ENCODE measurements around the gene PASK.

DNA sequence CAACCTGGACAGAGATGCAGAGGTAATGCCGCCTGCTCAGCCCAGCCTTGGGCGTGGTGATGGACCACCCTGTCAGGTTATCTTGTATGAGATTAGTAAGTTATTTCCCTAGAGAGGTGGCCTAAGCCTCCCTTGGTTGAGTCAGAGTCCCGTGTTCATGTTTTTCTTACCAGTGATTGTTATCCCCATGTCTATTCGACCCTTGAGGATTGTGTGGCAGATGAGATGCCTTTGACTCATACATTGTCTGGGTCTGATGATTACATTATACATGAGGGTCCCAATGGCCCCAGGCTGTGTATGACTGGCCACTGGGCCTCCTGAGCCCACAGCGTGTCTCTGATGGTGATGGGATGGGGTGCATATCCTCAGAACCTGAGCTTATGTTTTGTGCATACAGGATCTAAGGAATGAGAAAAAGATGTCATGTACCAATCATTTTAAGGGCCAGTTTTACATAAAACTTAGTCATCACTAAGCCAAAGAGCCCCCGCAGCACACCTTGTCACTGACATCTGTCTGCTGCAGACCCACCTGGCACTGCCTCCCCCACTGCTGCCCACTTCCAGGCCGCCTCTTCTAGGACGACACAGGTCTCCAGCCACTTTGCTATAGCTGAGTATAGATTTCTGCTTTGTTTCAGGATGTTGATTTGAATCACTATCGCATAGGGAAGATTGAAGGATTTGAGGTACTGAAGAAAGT lies 8.7 kb upstream of the PASK start:
- TF ChIP-seq, protein P1, sequence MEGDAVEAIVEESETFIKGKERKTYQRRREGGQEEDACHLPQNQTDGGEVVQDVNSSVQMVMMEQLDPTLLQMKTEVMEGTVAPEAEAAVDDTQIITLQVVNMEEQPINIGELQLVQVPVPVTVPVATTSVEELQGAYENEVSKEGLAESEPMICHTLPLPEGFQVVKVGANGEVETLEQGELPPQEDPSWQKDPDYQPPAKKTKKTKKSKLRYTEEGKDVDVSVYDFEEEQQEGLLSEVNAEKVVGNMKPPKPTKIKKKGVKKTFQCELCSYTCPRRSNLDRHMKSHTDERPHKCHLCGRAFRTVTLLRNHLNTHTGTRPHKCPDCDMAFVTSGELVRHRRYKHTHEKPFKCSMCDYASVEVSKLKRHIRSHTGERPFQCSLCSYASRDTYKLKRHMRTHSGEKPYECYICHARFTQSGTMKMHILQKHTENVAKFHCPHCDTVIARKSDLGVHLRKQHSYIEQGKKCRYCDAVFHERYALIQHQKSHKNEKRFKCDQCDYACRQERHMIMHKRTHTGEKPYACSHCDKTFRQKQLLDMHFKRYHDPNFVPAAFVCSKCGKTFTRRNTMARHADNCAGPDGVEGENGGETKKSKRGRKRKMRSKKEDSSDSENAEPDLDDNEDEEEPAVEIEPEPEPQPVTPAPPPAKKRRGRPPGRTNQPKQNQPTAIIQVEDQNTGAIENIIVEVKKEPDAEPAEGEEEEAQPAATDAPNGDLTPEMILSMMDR (IDR thresholded peaks at IDR 0.05; ENCODE audit: poor library complexity): no peak
- TF ChIP-seq EZH2 (IDR thresholded peaks at IDR 0.05; ENCODE audit: borderline replicate concordance) (no peak), EZH2phosphoT487 (IDR thresholded peaks at IDR 0.05; ENCODE audit: low read depth, severe bottlenecking, unreplicated experiment) (no peak)

Measured in hepatocyte (in vitro differentiated cells).